Upper lobe of right lung (tissue), 1 donor: ENCODE measurements around the gene CA6. TPM values are rescaled to one million over a fixed set of nuclear protein-coding genes. Genes with fewer than 3 reads are reported as not detected.
A peak's percentile ranks its signal among the peaks of the same experiment; 100 is the strongest.
"Not testable (repeated sequence)": the region's sequence is repeated elsewhere in the genome, so short reads cannot be mapped to it uniquely, and the experiment has no call there.

Source experiments
- ATAC-seq: fragments of 200-7000 bp; cut with Tn5 transposase; one replicate; pipeline ENCODE4 v1.9.1; 2020; ENCODE audit warnings: mild to moderate bottlenecking, moderate library complexity
- DNase-seq: peaks from one replicate; pipeline ENCODE4 v3.0.0-alpha.2; 2020
- H3K27ac ChIP-seq: fragments of 200-600 bp; one replicate; pipeline ENCODE4 v1.8.0; 2022
- H3K27me3 ChIP-seq: fragments of 200-600 bp; one replicate; pipeline ENCODE4 v1.8.0; 2022; ENCODE audit warnings: mild to moderate bottlenecking
- H3K36me3 ChIP-seq: fragments of 200-600 bp; one replicate; pipeline ENCODE4 v1.8.0; 2022
- H3K4me1 ChIP-seq: fragments of 200-600 bp; one replicate; pipeline ENCODE4 v1.8.0; 2022
- H3K4me3 ChIP-seq: fragments of 200-600 bp; one replicate; pipeline ENCODE4 v1.8.0; 2022; ENCODE audit warnings: mild to moderate bottlenecking
- H3K9me3 ChIP-seq: fragments of 200-600 bp; one replicate; pipeline ENCODE4 v1.8.0; 2022
- intact Hi-C: fragments of 100-400 bp; cut with DNase I; formaldehyde crosslinking; loops from one replicate; pipeline ENCODE4 v1.11.0; 2022
- total RNA-seq: library from RNA; stranded (reverse); fragmentation: NEBNext Ultra II Directional; extraction: Animal tissue kit (Norgen Biotek cat#: 25700); gene quantifications from one replicate; pipeline ENCODE4 v1.2.1, GENCODE V29; 2021
- TF ChIP-seq, protein P1 (sequence below): fragments of 200-600 bp; IDR thresholded peaks from one replicate; pipeline ENCODE4 v1.8.0; 2022; ENCODE audit warnings: antibody characterized with exemption
- donor health status: DM: no; HTN: yes; CAD: no; lungs with severe emphysema.

The CA6 gene
- total RNA-seq, 1 donor from 2014 or later = not detected

GRCh38 chr1:8925406-8925805 is 20.3 kb upstream of the CA6 start:
- H3K27ac ChIP-seq = no peak overlapping the region
- DNase-seq (no peak), ATAC-seq (no peak)
- TF ChIP-seq, protein P1, sequence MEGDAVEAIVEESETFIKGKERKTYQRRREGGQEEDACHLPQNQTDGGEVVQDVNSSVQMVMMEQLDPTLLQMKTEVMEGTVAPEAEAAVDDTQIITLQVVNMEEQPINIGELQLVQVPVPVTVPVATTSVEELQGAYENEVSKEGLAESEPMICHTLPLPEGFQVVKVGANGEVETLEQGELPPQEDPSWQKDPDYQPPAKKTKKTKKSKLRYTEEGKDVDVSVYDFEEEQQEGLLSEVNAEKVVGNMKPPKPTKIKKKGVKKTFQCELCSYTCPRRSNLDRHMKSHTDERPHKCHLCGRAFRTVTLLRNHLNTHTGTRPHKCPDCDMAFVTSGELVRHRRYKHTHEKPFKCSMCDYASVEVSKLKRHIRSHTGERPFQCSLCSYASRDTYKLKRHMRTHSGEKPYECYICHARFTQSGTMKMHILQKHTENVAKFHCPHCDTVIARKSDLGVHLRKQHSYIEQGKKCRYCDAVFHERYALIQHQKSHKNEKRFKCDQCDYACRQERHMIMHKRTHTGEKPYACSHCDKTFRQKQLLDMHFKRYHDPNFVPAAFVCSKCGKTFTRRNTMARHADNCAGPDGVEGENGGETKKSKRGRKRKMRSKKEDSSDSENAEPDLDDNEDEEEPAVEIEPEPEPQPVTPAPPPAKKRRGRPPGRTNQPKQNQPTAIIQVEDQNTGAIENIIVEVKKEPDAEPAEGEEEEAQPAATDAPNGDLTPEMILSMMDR = no peak
- no peaks in the 10 kb centered on the region for H3K4me1 ChIP-seq
- no peaks in the 10 kb centered on the region for H3K36me3 ChIP-seq
- intact Hi-C loops = no loop called here
- no peak overlapping the region for H3K4me3 ChIP-seq
- H3K27me3 ChIP-seq = no peaks in the 10 kb centered on the region
- no peaks in the 10 kb centered on the region for H3K9me3 ChIP-seq

GRCh38 chr1:8925960-8926359 is 19.7 kb upstream of the CA6 start:
- ATAC-seq = no peak
- H3K27me3 ChIP-seq = no peaks in the 10 kb centered on the region
- no peak for DNase-seq
- H3K27ac ChIP-seq = no peak overlapping the region
- intact Hi-C loops = no loop called here
- H3K4me3 ChIP-seq = no peak overlapping the region
- no peaks in the 10 kb centered on the region for H3K36me3 ChIP-seq
- no peaks in the 10 kb centered on the region for H3K9me3 ChIP-seq
- TF ChIP-seq, protein P1 = no peak
- H3K4me1 ChIP-seq = no peaks in the 10 kb centered on the region

DNA sequence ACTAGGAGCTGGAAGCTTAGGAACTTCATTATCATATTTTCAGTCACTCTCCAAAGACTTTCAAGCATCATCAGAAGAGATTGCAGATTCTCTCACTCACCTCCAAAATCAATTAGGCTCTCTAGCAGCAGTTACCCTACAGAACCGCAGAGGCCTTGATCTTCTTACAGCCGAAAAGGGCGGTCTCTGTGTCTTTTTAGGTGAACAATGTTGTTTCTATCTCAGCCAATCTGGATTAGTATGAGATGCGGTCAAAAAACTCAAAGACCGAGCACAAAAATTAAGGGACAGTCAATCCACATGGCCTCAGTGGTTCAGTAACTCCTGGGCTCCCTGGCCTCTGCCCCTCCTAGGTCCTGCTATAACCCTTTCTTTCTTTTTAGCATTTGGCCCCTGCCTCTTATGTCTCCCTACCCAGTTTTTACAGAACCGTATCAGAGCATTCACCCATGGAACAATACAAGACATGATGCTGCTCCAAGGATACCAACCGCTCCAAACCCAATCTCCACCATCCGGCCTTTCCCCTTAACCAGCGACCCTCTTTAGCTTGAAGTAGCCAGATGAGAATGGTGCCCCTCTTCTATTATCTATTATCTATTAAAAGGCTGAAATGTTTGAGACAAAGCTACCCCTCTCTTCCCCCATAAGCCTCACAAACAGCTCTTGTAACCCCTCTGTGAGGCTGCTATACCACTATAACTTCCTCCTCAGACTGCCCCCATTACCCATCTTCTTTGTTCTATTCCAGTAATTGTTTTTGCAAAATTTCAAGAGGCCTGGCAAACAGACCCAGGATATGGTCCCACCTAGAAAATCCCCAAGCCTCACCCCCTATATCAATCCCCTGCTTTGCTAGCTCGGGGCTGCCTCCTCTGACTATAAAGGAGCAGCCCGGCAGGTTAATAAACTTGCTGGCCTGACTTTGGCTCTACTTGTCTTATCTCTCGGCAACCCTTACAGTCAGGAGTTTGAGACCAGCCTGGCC is 18.7 kb upstream of the CA6 start:
- TF ChIP-seq, protein P1 = no peak
- H3K27ac ChIP-seq = no peak overlapping the region
- ATAC-seq (no peak), DNase-seq (no peak)
- no peaks in the 10 kb centered on the region for H3K27me3 ChIP-seq
- intact Hi-C loops = no loop called here
- no peaks in the 10 kb centered on the region for H3K9me3 ChIP-seq
- no peaks in the 10 kb centered on the region for H3K4me1 ChIP-seq
- H3K36me3 ChIP-seq = no peaks in the 10 kb centered on the region
- no peak overlapping the region for H3K4me3 ChIP-seq

GRCh38 chr1:8930116-8930515 is 15.6 kb upstream of the CA6 start:
- intact Hi-C loops = no loop called here
- TF ChIP-seq, protein P1 = no peak
- H3K9me3 ChIP-seq = no peaks in the 10 kb centered on the region
- DNase-seq (no peak), ATAC-seq (no peak)
- no peaks in the 10 kb centered on the region for H3K27me3 ChIP-seq
- no peak overlapping the region for H3K27ac ChIP-seq
- H3K4me1 ChIP-seq = no peaks in the 10 kb centered on the region
- no peak overlapping the region for H3K4me3 ChIP-seq
- no peaks in the 10 kb centered on the region for H3K36me3 ChIP-seq

- H3K27ac ChIP-seq, H3K27me3 ChIP-seq, H3K9me3 ChIP-seq, H3K4me1 ChIP-seq, intact Hi-C loops, DNase-seq, H3K4me3 ChIP-seq, ATAC-seq, H3K36me3 ChIP-seq: not testable (repeated sequence)
Measured at GRCh38 chr1:8937051-8937450, 8.6 kb upstream of the CA6 start.

- Histone ChIP-seq H3K9me3 (no peaks in the 10 kb centered on the region), H3K4me3 (no peak overlapping the region), H3K4me1 (no peaks in the 10 kb centered on the region), H3K27me3 (no peaks in the 10 kb centered on the region), H3K27ac (no peak overlapping the region), H3K36me3 (no peaks in the 10 kb centered on the region)
- DNase-seq (no peak), ATAC-seq (peak; percentile 48)
- intact Hi-C loops = no loop called here
- TF ChIP-seq, protein P1 = no peak
Measured at GRCh38 chr1:8937701-8938100, 8.0 kb upstream of the CA6 start.
